ENCODE results near the gene ADI1. TPM values are rescaled to one million over a fixed set of nuclear protein-coding genes. Genes with fewer than 3 reads are reported as not detected.
A peak's percentile ranks its signal among the peaks of the same experiment; 100 is the strongest.

Gene ADI1
- total RNA-seq, 2 donors from 2014 or later = 130 to 184 TPM

GRCh38 chr2:3526871-3527270 is 7.5 kb upstream of the ADI1 start:
- H3K27ac ChIP-seq = no peak overlapping the region
- no peak for DNase-seq (ENCODE audit: low spot score)
- no peak for TF ChIP-seq CTCF (IDR thresholded peaks at IDR 0.05)
- no peaks in the 10 kb centered on the region for H3K36me3 ChIP-seq
- peaks cover 0 to 37% of the 10 kb centered on the region in 2 donors for H3K4me1 ChIP-seq
- no peak overlapping the region for H3K4me3 ChIP-seq
- H3K9me3 ChIP-seq = no peaks in the 10 kb centered on the region
- no peaks in the 10 kb centered on the region for H3K27me3 ChIP-seq

GRCh38 chr2:3523551-3524041 is 4.3 kb upstream of the ADI1 start:
- Histone ChIP-seq H3K27ac (peak overlapping the region; percentile 77 to 95), H3K36me3 (no peaks in the 10 kb centered on the region), H3K9me3 (no peaks in the 10 kb centered on the region), H3K27me3 (no peaks in the 10 kb centered on the region), H3K4me3 (no peak overlapping the region), H3K4me1 (peaks cover 0 to 59% of the 10 kb centered on the region in 2 donors)
- no peak for DNase-seq (ENCODE audit: low spot score)
- TF ChIP-seq CTCF (IDR thresholded peaks at IDR 0.05) = no peak

- no peaks in the 10 kb centered on the region for H3K36me3 ChIP-seq
- H3K4me1 ChIP-seq = peaks cover 0 to 62% of the 10 kb centered on the region in 2 donors
- H3K27me3 ChIP-seq = no peaks in the 10 kb centered on the region
- H3K9me3 ChIP-seq = no peaks in the 10 kb centered on the region
- TF ChIP-seq CTCF (IDR thresholded peaks at IDR 0.05) = no peak
- H3K27ac ChIP-seq = peak overlapping the region; percentile 77 to 95
- DNase-seq (ENCODE audit: low spot score) = peak; percentile 60
- H3K4me3 ChIP-seq = peak overlapping the region in 1 of 2 donors; percentile 19
Measured at GRCh38 chr2:3522961-3523421, 3.7 kb upstream of the ADI1 start.

GRCh38 chr2:3520591-3520990 is 1.3 kb upstream of the ADI1 start:
- peak overlapping the region in 1 of 2 donors; percentile 87 for H3K4me3 ChIP-seq
- H3K9me3 ChIP-seq = no peaks in the 10 kb centered on the region
- H3K27ac ChIP-seq = peak overlapping the region; percentile 26 to 95
- DNase-seq (ENCODE audit: low spot score) = peak; percentile 52
- H3K4me1 ChIP-seq = peaks cover 0 to 69% of the 10 kb centered on the region in 2 donors
- H3K36me3 ChIP-seq = peaks cover 5% of the 10 kb centered on the region
- no peak for TF ChIP-seq CTCF (IDR thresholded peaks at IDR 0.05)
- no peaks in the 10 kb centered on the region for H3K27me3 ChIP-seq

- Histone ChIP-seq H3K27me3 (no peaks in the 10 kb centered on the region), H3K4me1 (peaks cover 0 to 50% of the 10 kb centered on the region in 2 donors), H3K9me3 (no peaks in the 10 kb centered on the region), H3K36me3 (peaks cover 5% of the 10 kb centered on the region), H3K4me3 (peak overlapping the region; percentile 87 to 96), H3K27ac (peak overlapping the region; percentile 96 to 100)
- peak; percentile 95 for DNase-seq (ENCODE audit: low spot score)
- TF ChIP-seq CTCF (IDR thresholded peaks at IDR 0.05) = no peak
Measured at GRCh38 chr2:3518496-3519254, 656 bp downstream of the ADI1 start.
